Osteocyte (in vitro differentiated cells): ENCODE results near the gene POU6F1. TPM values are rescaled to one million over a fixed set of nuclear protein-coding genes. Genes with fewer than 3 reads are reported as not detected.

Source experiments
- DNase-seq: peaks from one replicate; pipeline ENCODE4 v3.0.0; 2021; ENCODE audit warnings: mixed read lengths; ENCODE audit not compliant: unreplicated experiment; ENCODE audit errors: extremely low spot score
- H3K27ac Mint-ChIP-seq: one replicate; pipeline ENCODE4 v1.8.0; 2021; ENCODE audit warnings: mild to moderate bottlenecking, mixed read lengths; ENCODE audit not compliant: unreplicated experiment
- H3K27me3 Mint-ChIP-seq: one replicate; pipeline ENCODE4 v1.8.0; 2021; ENCODE audit warnings: mixed read lengths; ENCODE audit not compliant: unreplicated experiment
- H3K36me3 Mint-ChIP-seq: one replicate; pipeline ENCODE4 v1.8.0; 2021; ENCODE audit warnings: mixed read lengths; ENCODE audit not compliant: unreplicated experiment
- H3K4me1 Mint-ChIP-seq: one replicate; pipeline ENCODE4 v1.8.0; 2021; ENCODE audit warnings: mixed read lengths; ENCODE audit not compliant: unreplicated experiment
- H3K4me3 Mint-ChIP-seq: one replicate; pipeline ENCODE4 v1.8.0; 2021; ENCODE audit warnings: mild to moderate bottlenecking, moderate library complexity, mixed read lengths; ENCODE audit not compliant: unreplicated experiment
- H3K9me3 Mint-ChIP-seq: one replicate; pipeline ENCODE4 v1.8.0; 2021; ENCODE audit warnings: mixed read lengths; ENCODE audit not compliant: unreplicated experiment
- total RNA-seq: library from RNA; stranded (reverse); gene quantifications from 2 replicates; pipeline ENCODE4 v1.2.1, GENCODE V29; 2021
- TF ChIP-seq, protein P1 (sequence below): fragments of 200-600 bp; sonication (generic); IDR thresholded peaks from 2 replicates; pipeline ENCODE4 v1.5.0; 2021; ENCODE audit warnings: antibody characterized with exemption, mild to moderate bottlenecking, moderate library complexity

The POU6F1 gene
- total RNA-seq, 1 donor from 2014 or later, result 19.2 TPM

DNA sequence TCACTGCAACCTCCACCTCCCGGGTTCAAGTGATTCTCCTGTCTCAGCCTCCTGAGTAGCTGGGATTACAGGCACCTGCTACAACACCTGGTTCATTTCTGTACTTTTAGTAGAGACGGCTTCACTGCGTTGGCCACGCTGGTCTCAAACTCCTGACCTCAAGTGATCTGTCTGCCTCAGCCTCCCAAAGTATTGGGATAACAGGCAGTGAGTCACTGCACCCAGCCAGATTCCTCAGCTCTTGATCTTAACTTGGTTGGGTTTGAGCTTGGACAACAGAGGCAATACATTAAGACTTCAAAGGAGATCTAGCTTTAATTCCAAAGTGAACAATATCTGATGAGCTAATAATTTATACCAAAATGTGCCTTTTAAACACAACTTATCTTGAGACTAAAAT is 26.4 kb upstream of the POU6F1 start:
- H3K4me3 Mint-ChIP-seq, result no peak overlapping the region
- peaks cover 24% of the 10 kb centered on the region for H3K36me3 Mint-ChIP-seq
- H3K9me3 Mint-ChIP-seq, result no peaks in the 10 kb centered on the region
- DNase-seq, result no peak
- no peak overlapping the region for H3K27ac Mint-ChIP-seq
- peaks cover 26% of the 10 kb centered on the region for H3K4me1 Mint-ChIP-seq
- no peaks in the 10 kb centered on the region for H3K27me3 Mint-ChIP-seq
- TF ChIP-seq, protein P1, sequence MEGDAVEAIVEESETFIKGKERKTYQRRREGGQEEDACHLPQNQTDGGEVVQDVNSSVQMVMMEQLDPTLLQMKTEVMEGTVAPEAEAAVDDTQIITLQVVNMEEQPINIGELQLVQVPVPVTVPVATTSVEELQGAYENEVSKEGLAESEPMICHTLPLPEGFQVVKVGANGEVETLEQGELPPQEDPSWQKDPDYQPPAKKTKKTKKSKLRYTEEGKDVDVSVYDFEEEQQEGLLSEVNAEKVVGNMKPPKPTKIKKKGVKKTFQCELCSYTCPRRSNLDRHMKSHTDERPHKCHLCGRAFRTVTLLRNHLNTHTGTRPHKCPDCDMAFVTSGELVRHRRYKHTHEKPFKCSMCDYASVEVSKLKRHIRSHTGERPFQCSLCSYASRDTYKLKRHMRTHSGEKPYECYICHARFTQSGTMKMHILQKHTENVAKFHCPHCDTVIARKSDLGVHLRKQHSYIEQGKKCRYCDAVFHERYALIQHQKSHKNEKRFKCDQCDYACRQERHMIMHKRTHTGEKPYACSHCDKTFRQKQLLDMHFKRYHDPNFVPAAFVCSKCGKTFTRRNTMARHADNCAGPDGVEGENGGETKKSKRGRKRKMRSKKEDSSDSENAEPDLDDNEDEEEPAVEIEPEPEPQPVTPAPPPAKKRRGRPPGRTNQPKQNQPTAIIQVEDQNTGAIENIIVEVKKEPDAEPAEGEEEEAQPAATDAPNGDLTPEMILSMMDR, result no peak

DNA sequence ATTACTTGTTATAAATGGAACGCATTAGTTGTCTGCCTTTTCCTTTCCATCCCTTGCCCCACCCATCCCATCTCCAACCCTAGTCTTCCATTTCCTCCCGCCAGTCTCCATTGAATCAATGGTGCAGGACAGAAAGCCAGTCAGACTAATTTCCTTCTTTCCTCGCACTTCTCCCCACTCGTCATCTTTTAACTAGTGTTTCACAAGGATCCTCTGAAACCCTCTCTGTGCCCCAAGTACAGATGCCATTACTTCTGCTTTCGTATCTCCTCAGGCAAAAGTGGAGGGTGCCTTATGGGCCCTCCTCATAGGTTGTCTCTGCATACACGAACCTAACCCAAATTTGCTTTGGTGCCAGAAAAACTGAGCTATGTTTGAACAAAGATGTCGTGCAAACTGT is 25.0 kb upstream of the POU6F1 start:
- peaks cover 29% of the 10 kb centered on the region for H3K4me1 Mint-ChIP-seq

DNA sequence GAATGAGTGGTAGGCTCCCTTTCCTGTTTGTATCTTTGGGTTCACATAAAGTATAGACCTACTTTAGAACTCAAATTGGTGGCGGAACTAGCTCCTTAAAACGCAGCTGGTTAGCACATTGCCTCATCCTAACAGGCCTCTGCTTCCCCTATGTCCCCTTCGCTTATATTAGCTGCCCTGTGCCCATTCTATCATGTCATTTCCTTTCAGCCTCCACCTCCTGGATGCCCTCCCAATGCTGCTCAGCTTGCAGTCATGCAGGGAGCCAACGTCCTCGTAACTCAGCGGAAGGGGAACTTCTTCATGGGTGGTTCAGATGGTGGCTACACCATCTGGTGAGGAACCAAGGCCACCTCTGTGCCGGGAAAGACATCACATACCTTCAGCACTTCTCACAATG is 24.3 kb upstream of the POU6F1 start:
- Mint-ChIP-seq H3K4me3 (no peak overlapping the region), H3K36me3 (peaks cover 24% of the 10 kb centered on the region), H3K27ac (no peak overlapping the region), H3K9me3 (no peaks in the 10 kb centered on the region), H3K27me3 (no peaks in the 10 kb centered on the region), H3K4me1 (peaks cover 24% of the 10 kb centered on the region)
- TF ChIP-seq, protein P1, result no peak
- no peak for DNase-seq

More for the DNA sequence above, 25.0 kb upstream of the POU6F1 start:
- no peak overlapping the region for H3K27ac Mint-ChIP-seq
- no peaks in the 10 kb centered on the region for H3K9me3 Mint-ChIP-seq
- peaks cover 24% of the 10 kb centered on the region for H3K36me3 Mint-ChIP-seq
- no peak overlapping the region for H3K4me3 Mint-ChIP-seq
- DNase-seq, result no peak
- H3K27me3 Mint-ChIP-seq, result no peaks in the 10 kb centered on the region
- TF ChIP-seq, protein P1, result no peak

DNA sequence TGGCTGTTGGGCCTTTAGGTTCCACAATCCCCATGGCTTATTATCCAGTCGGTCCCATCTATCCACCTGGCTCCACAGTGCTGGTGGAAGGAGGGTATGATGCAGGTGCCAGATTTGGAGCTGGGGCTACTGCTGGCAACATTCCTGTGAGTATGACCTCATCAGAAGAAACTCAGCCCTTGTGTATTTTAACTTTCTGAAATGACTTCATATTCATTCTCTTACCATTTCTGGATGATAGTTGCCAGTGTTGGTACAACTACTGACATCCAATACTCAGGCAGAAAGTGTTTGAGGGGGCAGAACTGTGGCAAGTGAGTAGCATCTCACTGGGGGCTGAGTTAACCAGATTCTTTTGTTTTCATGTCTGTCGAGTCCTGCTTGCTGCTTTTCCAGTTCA is 23.1 kb upstream of the POU6F1 start:
- Mint-ChIP-seq H3K4me1 (peaks cover 24% of the 10 kb centered on the region), H3K36me3 (peaks cover 24% of the 10 kb centered on the region), H3K9me3 (no peaks in the 10 kb centered on the region), H3K27ac (no peak overlapping the region), H3K4me3 (peak overlapping the region; percentile 97), H3K27me3 (no peaks in the 10 kb centered on the region)
- no peak for DNase-seq
- TF ChIP-seq, protein P1, result no peak

DNA sequence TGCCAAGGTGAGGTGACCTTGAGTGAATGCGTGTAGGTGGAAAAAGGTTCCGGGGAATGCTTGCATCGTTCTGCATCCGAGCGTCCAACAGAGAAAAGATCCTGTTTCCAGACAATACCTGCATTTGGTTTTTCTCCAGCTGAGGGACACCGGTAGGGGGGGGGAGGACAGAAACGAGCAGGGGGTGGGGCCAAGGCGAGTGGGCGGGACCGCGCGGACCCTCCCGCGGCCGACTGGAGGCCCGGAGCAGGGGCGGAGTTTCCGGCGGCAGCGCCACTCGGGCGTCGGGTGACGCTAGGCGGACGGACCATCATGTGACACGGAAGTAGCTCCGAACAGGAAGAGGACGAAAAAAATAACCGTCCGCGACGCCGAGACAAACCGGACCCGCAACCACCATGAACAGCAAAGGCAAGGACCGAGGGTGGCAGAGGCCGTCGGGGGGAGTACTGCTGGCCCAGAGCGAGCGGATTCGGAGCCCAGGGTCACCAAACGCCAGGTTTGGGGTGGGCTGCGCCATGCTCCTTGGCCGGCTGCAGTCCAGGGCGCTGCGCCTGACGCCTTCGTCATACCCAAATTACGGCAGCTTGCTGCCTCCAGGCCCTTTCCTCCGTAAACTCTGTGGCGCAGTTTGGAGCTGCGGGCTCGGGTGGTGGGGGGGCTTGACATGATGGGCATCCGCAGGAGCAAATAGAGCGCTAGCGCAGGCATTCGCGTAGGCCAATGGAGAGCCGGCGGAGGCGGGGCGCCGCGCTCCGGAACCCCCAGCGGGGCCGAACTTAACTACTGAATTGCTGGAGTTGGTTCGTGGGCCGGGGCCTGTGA is 20.9 kb upstream of the POU6F1 start, which contains the start of gene DAZAP2:
TSS of gene DAZAP2 (plus strand) at position 317 of the 825 bp plus-strand sequence. CDS start at position 399, 82 bp downstream.
- Mint-ChIP-seq H3K27ac (peak within 1 kb of the TSS; percentile 99), H3K9me3 (no peaks in the 10 kb centered on the region), H3K36me3 (peaks cover 13% of the 10 kb centered on the region), H3K4me1 (peaks cover 21% of the 10 kb centered on the region), H3K27me3 (no peaks in the 10 kb centered on the region), H3K4me3 (peak within 1 kb of the TSS; percentile 97)
- TF ChIP-seq, protein P1, result peak; percentile 20
- peak; percentile 97 for DNase-seq
